Activated T-helper 1 cell treated with anti-CD3 and anti-CD28 coated beads, Interleukin-12 subunit alpha, Interleukin-12 subunit beta, Interleukin-2, Interleukin-4 antibody, amounts not matched to agents 30 ng/mL and 10 ng/mL and 1 ng/mL, durations not matched to agents 14 hours and 24 hours and 36 hours (primary cell): Measurements from ENCODE around the gene TCEA3. TPM values are rescaled to one million over a fixed set of nuclear protein-coding genes. Genes with fewer than 3 reads are reported as not detected.
A peak's percentile ranks its signal among the peaks of the same experiment; 100 is the strongest.

ENCODE experiments used
- DNase-seq: peaks from one replicate; pipeline ENCODE4 v3.0.0; 2021; ENCODE audit warnings: low spot score
- H3K27ac Mint-ChIP-seq: one replicate; pipeline ENCODE4 v1.8.0; 2021; ENCODE audit warnings: mild to moderate bottlenecking, mixed read lengths
- H3K27me3 Mint-ChIP-seq: one replicate; pipeline ENCODE4 v1.8.0; 2022; ENCODE audit warnings: mild to moderate bottlenecking, moderate library complexity, mixed read lengths; ENCODE audit not compliant: insufficient read depth
- H3K36me3 Mint-ChIP-seq: one replicate; pipeline ENCODE4 v1.8.0; 2021; ENCODE audit warnings: low read depth, mixed read lengths
- H3K4me1 Mint-ChIP-seq: one replicate; pipeline ENCODE4 v1.8.0; 2021; ENCODE audit warnings: low read depth, mixed read lengths
- H3K4me3 Mint-ChIP-seq: one replicate; pipeline ENCODE4 v1.8.0; 2021; ENCODE audit warnings: mild to moderate bottlenecking, moderate library complexity, mixed read lengths
- H3K9me3 Mint-ChIP-seq: one replicate; pipeline ENCODE4 v1.8.0; 2021; ENCODE audit warnings: mixed read lengths
- intact Hi-C: fragments of 100-400 bp; cut with micrococcal nuclease; formaldehyde crosslinking; loops from one replicate; pipeline ENCODE4 v1.15.1; 2024
- total RNA-seq: library from RNA; stranded (reverse); gene quantifications from 2 replicates; pipeline ENCODE4 v1.2.3, GENCODE V29; 2022

TCEA3 gene
- total RNA-seq, 1 donor from 2014 or later, result 2.6 TPM

DNA sequence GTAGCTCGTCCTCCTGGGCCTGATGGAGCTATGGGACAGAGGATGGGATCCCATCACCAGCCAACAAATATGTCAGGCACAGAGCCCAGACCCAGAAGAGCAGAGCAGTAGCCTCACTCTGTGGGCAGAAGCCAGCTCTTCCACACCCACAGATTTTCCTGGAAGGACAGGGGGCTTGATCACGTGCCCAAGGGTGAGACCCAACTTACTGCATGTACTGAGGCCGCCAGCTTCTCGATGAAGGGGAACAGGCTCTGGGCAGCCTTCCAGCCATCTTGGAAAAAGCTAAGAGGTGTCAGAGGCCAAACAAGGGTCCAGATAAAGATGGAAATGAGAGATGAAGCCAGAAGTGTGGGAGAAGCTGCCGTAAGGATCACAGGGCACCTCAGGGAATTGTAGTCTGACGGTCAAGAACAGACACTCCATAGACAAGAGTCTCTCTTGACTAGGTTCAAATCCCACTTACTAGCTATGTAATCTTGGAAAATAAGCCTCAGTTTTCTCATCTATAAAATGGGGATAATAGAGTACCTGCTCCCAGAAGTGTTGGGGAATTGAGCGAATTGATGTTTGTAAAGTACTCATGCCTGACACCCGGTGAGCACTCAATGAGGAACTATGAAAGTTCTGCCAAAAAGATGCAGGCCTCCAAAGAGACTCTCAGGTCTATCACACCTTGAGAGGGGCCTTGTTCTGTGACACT, 17.0 kb upstream of the TCEA3 start:
- Mint-ChIP-seq H3K4me3 (no peak overlapping the region), H3K27ac (no peak overlapping the region), H3K9me3 (no peaks in the 10 kb centered on the region), H3K27me3 (peaks cover 8% of the 10 kb centered on the region), H3K36me3 (no peaks in the 10 kb centered on the region), H3K4me1 (no peaks in the 10 kb centered on the region)
- no peak for DNase-seq
- intact Hi-C loops, result no loop called here

DNA sequence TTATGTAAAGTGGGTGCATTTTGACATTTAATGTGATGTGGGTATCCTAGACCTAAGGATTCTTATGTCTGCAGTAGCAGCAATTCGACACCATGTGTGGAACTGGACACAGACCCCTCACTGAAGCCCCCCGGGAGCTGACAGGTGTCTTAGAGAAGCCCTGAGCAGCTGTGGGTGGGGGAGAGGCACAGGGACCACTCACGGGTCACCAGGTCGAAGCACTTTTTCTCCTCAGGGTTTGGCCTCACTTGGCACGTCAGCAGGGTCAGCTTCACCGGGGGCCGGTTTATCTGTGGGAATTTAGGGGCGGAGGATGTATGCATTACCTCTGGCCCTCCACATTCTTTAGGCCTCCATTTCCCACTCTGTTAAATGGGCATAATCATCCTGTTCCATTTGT, 14.0 kb upstream of the TCEA3 start:
- intact Hi-C loops, result no loop called here
- no peaks in the 10 kb centered on the region for H3K36me3 Mint-ChIP-seq
- H3K4me3 Mint-ChIP-seq, result no peak overlapping the region
- peaks cover 8% of the 10 kb centered on the region for H3K27me3 Mint-ChIP-seq
- H3K27ac Mint-ChIP-seq, result no peak overlapping the region
- no peak for DNase-seq
- H3K4me1 Mint-ChIP-seq, result no peaks in the 10 kb centered on the region
- no peaks in the 10 kb centered on the region for H3K9me3 Mint-ChIP-seq

DNA sequence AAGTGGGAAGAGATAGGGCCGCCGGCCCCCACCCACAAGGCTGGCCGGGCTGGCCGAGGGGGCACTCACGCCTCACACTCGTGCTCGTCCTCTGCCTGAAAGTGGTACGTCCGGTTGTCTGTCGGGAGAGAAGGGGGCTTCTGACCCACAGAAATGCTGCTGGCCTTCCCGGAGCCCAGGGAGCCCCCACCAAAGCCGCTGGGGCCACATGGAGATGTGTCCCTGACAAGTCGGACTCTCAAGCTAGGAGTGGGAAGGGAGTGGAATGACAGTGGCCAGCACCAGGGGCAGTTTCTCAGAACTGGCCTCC, 12.8 kb upstream of the TCEA3 start:
- Mint-ChIP-seq H3K4me3 (no peak overlapping the region), H3K27ac (no peak overlapping the region), H3K4me1 (no peaks in the 10 kb centered on the region), H3K27me3 (peaks cover 11% of the 10 kb centered on the region), H3K9me3 (no peaks in the 10 kb centered on the region), H3K36me3 (no peaks in the 10 kb centered on the region)
- intact Hi-C loops, result no loop called here
- DNase-seq, result no peak

DNA sequence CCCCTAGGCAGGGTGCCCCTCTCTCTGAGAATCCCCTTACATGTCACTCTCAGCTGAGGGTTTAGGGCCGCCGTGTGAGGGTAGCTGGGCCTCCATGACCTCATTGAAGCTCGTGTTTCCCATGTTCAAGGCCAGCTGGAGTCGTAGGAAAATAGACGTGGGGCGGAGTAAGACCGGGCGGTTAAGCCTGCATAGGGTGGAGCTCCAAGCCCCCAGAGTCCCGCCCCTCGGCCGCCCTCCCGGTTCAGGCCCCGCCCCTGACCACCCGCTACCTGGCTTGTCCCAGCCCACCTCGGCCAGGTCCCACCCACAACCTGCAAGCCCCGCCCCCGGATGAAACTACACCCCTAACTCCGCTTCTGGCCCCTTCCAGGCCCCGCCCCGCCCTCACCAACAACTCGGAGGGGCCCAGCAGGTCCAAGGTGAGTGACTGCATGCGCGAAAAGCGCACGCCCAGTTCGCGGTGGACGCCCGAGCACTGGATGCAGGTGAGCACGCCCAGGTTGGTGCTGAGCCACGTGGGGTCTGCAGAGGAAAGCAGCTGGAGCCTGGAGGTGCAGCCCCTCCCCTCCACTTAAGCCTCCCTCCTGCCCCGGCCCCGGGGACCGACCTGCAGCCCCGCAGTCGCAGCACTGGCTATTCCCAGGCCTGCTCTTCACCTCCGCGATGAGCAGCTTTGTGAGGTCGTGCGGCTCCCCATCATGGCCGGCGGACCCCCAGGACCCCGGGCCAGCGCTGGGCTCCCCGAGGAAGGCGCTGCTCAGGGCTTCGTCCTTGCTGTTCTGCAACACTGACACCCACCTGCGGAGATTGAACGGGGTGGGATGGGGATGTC, 12.2 kb upstream of the TCEA3 start:
- H3K27me3 Mint-ChIP-seq, result peaks cover 11% of the 10 kb centered on the region
- no peak overlapping the region for H3K27ac Mint-ChIP-seq
- DNase-seq, result no peak
- no peaks in the 10 kb centered on the region for H3K36me3 Mint-ChIP-seq
- H3K4me1 Mint-ChIP-seq, result no peaks in the 10 kb centered on the region
- intact Hi-C loops, result no loop called here
- H3K4me3 Mint-ChIP-seq, result no peak overlapping the region
- H3K9me3 Mint-ChIP-seq, result no peaks in the 10 kb centered on the region

DNA sequence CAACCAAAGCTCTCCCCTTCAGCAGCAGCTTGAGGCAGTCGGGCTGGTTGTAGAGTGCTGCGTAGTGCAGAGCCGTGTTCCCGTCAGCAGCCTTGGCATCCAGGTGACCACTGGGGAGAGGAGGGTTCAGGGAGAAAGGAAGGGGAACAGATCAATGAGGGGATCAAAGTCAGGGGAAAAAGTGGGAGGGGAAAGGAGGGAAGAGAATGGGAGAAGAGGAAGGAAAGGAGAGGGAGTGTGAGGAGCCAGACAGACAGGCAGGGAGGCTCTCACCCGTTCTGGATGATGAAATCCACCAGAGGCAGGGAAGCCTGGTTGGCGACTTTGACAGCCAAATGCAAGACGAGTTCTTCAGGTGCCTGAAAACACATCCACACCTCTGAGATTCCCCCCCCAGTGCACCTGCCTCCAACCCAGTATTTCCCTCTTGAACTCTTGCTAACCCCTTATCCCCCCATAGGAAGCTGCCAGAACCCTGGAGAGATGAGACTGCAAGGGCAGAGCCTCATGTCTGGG, 9.8 kb upstream of the TCEA3 start:
- Mint-ChIP-seq H3K27me3 (peaks cover 9% of the 10 kb centered on the region), H3K4me3 (no peak overlapping the region), H3K36me3 (no peaks in the 10 kb centered on the region), H3K4me1 (no peaks in the 10 kb centered on the region), H3K9me3 (no peaks in the 10 kb centered on the region), H3K27ac (no peak overlapping the region)
- no peak for DNase-seq
- intact Hi-C loops, result no loop called here

DNA sequence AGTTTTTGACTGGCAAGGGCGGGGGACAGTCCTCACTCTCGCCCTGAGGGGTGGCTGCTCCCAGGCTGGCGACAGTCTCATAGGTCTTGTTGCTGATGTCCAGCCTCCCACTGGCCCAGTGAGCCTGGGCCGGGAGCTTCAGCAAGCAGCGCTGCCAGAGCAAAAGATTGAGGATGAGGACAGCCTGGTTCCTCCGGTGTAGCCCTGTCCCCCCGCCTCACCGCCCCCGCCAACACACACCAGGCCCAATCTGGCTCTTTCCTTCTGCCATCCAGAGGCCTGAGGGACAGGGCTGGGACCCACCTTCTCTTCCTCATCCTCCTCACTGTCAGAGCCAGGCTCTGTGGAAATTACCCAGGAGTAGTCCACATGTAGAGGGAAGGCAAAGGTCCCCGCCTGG, 8.6 kb upstream of the TCEA3 start:
- DNase-seq, result no peak
- intact Hi-C loops, result no loop called here
- Mint-ChIP-seq H3K27me3 (peaks cover 15% of the 10 kb centered on the region), H3K4me3 (no peak overlapping the region), H3K27ac (no peak overlapping the region), H3K4me1 (no peaks in the 10 kb centered on the region), H3K36me3 (no peaks in the 10 kb centered on the region), H3K9me3 (no peaks in the 10 kb centered on the region)

DNA sequence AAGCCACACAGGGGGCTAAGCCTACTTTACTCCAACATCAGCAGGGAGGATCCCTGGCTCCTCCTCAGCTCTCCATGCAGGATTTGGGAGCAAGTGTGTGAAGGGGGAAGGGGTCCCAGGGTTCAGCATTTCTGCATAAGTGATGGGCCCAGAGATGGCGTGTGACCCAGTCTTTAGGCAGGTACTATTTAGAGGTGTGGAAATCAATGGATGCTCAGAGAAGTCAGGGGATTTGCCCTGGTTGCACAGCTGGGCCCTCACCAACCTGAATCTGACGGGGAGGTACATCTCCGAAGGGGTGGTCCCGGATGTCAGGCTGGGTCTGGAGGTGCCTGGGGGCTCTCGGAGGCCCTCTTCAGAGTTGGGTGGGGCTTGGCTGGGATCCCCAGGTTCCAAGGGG, 6.9 kb upstream of the TCEA3 start:
- no peaks in the 10 kb centered on the region for H3K4me1 Mint-ChIP-seq
- H3K4me3 Mint-ChIP-seq, result no peak overlapping the region
- intact Hi-C loops, result no loop called here
- no peaks in the 10 kb centered on the region for H3K9me3 Mint-ChIP-seq
- H3K27me3 Mint-ChIP-seq, result peaks cover 20% of the 10 kb centered on the region
- no peaks in the 10 kb centered on the region for H3K36me3 Mint-ChIP-seq
- no peak overlapping the region for H3K27ac Mint-ChIP-seq
- no peak for DNase-seq

DNA sequence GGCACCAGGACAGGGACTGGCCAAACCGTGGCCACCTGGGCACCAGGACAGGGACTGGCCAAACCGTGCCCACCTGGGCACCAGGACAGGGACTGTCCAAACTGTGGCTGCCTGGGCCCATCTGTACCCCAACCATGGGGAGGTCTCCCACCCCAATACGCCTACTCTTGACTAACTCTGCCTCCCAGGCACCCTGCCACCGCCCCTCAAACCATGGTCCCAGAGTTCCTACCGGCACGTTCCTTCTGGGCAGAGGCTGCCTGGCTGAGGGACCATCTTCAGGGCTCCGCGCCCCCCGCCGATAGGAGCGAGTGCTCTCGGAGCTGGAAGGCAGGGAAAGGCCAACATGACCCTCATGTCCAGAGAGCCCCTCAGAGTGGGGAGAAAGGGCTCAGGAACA, 6.3 kb upstream of the TCEA3 start:
- intact Hi-C loops, result no loop called here
- Mint-ChIP-seq H3K4me3 (no peak overlapping the region), H3K9me3 (no peaks in the 10 kb centered on the region), H3K4me1 (no peaks in the 10 kb centered on the region), H3K27me3 (peaks cover 27% of the 10 kb centered on the region), H3K36me3 (no peaks in the 10 kb centered on the region), H3K27ac (no peak overlapping the region)
- no peak for DNase-seq

DNA sequence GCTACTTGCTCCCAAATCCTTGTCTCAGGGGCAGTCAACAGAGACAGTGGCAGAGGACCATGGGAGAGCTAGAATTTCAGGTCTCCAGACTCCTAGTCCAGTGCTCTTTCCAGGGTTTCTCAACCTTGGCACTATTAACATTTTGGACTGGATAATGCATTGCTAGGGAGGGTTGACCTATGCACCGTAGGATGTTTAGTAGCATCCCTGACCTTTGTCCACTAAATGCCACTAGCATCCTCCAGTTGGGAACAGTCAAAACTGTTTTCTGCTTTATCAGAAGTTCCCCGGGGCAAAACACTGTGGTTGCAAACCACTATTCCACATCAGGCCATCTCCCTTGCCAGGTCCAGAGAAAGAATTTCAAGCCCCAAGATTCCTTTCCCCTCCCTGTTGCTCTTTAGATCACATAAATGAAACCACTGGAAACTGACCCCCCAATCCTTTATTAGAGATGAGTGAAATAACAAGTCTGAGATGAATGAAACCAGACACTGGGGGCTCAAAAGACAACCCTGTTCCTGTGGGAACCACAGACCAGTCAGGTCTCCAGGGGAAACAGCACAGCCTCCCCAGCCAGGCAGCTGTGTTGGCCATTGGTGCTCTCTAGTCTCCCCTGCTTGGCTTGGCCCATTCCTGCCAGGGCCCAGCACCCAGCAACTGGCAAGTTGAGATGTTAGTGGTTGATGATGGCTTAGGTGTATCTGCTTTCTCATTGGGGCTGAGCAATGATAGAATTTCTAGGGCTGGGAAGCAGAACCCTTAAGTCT, 3.8 kb upstream of the TCEA3 start:
- Mint-ChIP-seq H3K27me3 (peaks cover 33% of the 10 kb centered on the region), H3K4me1 (peaks cover 3% of the 10 kb centered on the region), H3K9me3 (no peaks in the 10 kb centered on the region), H3K36me3 (no peaks in the 10 kb centered on the region), H3K4me3 (no peak overlapping the region), H3K27ac (no peak overlapping the region)
- no peak for DNase-seq
- intact Hi-C loops, result no loop called here

DNA sequence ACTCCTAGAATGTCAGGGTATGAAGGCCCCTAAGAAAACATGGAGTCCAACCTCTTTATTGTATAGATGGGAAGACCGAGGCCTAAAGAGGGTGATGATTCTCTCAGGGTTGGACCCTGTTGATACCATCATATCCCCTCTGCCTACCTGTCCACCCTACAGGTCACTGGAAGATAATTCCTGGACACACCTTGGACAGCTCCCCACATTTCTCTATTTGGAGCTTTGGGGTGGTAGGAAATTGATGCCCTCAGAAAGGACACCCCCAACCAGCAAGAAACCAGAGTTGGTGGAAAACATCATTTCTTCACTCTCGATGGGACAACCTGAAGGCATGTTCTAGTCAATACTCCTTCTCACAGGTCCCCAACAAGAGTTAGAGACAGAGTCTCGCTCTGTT, 3.0 kb upstream of the TCEA3 start:
- Mint-ChIP-seq H3K36me3 (no peaks in the 10 kb centered on the region), H3K4me3 (no peak overlapping the region), H3K27ac (no peak overlapping the region), H3K9me3 (no peaks in the 10 kb centered on the region), H3K27me3 (peaks cover 34% of the 10 kb centered on the region), H3K4me1 (peaks cover 11% of the 10 kb centered on the region)
- DNase-seq, result no peak
- intact Hi-C loops, result no loop called here

DNA sequence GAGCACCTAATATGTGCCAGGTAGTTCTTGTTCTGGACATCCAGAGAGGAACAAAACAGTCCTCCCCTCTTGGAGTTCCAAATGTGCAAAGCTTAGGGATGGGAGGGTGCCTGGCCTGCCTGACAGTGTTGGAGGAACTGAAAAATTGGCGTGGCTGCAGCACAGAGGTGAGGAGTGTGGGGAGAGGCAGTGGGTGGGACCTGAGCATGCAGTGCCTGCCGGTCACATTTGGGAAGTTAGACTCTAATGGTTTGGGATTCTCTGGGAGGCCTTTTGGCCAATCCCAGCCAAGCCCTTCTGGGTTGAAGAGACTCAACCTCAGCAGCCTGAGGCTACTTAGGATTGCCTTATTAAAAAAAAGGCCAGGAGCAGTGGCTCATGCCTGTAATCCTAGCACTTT, 2.3 kb upstream of the TCEA3 start:
- no peaks in the 10 kb centered on the region for H3K9me3 Mint-ChIP-seq
- intact Hi-C loops, result no loop called here
- peaks cover 18% of the 10 kb centered on the region for H3K4me1 Mint-ChIP-seq
- H3K4me3 Mint-ChIP-seq, result no peak overlapping the region
- peaks cover 41% of the 10 kb centered on the region for H3K27me3 Mint-ChIP-seq
- H3K36me3 Mint-ChIP-seq, result no peaks in the 10 kb centered on the region
- DNase-seq, result no peak
- no peak overlapping the region for H3K27ac Mint-ChIP-seq

DNA sequence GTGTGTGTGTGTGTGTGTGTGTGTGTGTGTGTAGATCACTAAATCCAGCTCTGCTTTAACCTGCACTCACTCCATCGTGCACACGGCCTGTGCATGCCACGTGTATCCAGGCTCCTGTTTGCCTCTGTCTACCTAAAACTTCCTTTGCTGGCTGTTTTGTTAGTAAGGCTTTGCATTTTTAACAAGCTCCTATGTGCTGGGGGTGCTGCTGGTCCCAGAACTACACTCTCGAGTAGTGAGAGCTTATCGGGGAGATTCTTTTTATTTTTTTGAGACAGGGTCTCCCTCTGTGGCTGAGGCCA, 596 bp upstream of the TCEA3 start:
- no peak overlapping the region for H3K27ac Mint-ChIP-seq
- peak overlapping the region; percentile 61 for H3K4me3 Mint-ChIP-seq
- peaks cover 19% of the 10 kb centered on the region for H3K4me1 Mint-ChIP-seq
- intact Hi-C loops, result no loop called here
- no peak for DNase-seq
- no peaks in the 10 kb centered on the region for H3K9me3 Mint-ChIP-seq
- H3K27me3 Mint-ChIP-seq, result peaks cover 41% of the 10 kb centered on the region
- H3K36me3 Mint-ChIP-seq, result no peaks in the 10 kb centered on the region
